Ovary (tissue), 3 donors: Measurements from ENCODE around the gene CTNNBIP1.

Source experiments
- CTCF ChIP-seq, 3 donors: fragments of 450-650 bp in 2 of 3; fragments of 200-600 bp in 1 of 3; IDR thresholded peaks; one replicate each; pipeline versions ENCODE4 v1.5.1 to v1.8.0; 2016 to 2022; ENCODE audit warnings: antibody characterized with exemption in 3 of 3, mild to moderate bottlenecking in 1 of 3
- EP300 ChIP-seq: sonication (generic); formaldehyde crosslinking; IDR thresholded peaks from one replicate; pipeline ENCODE4 v1.6.1; 2017; ENCODE audit warnings: antibody characterized with exemption
- POLR2A ChIP-seq: fragments of 450-650 bp; IDR thresholded peaks from one replicate; pipeline ENCODE4 v1.6.1; 2017; ENCODE audit warnings: antibody characterized with exemption, mild to moderate bottlenecking, moderate library complexity
- donor health status: DM: no; HTN: no; CAD: no.

GRCh38 chr1:9809100-9809510, 101.0 kb downstream of the CTNNBIP1 start:
- TF ChIP-seq CTCF (IDR thresholded peaks at IDR 0.05) (no peak), EP300 (no peak), POLR2A (no peak)
